IMR-90 (cell line): ENCODE measurements around the gene WDR81. TPM values are rescaled to one million over a fixed set of nuclear protein-coding genes. Genes with fewer than 3 reads are reported as not detected.

Experiments
- ATAC-seq: fragments of 200-7000 bp; cut with Tn5 transposase; 2 replicates; pipeline ENCODE4 v1.9.1; 2020; ENCODE audit warnings: low read depth, mild to moderate bottlenecking, moderate library complexity
- BruUV-seq: library from RNA; stranded (reverse); fragments of 400-500 nt; replicated peaks from 2 replicates; lab custom pipeline; 2021; lab: Mats Ljungman, UMichigan
- CTCF ChIA-PET: fragments of 300-600 bp; formaldehyde crosslinking; extraction: SDS; loops from one replicate; lab custom pipeline; 2021; ENCODE audit warnings: antibody characterized with exemption; lab: Yijun Ruan, JAX
- POLR2A ChIA-PET: fragments of 300-600 bp; sonication (Branson Sonifier 250); formaldehyde crosslinking; loops from one replicate; lab custom pipeline; 2022; ENCODE audit warnings: antibody characterized with exemption; ENCODE audit not compliant: unreplicated experiment; lab: Charles Lee
- DNase-seq: peaks from one replicate; pipeline ENCODE4 v3.0.0; 2013
- H2AFZ ChIP-seq: replicated peaks from 2 replicates; pipeline ENCODE3; 2013; ENCODE audit warnings: low read length, mild to moderate bottlenecking; ENCODE audit not compliant: poor library complexity
- H2AK5ac ChIP-seq: 2 replicates; pipeline ENCODE4 v1.6.1; 2013; ENCODE audit warnings: low read depth, low read length, inconsistent platforms
- H2AK9ac ChIP-seq: replicated peaks from 2 replicates; pipeline ENCODE3; 2013; ENCODE audit warnings: mild to moderate bottlenecking, low read depth, low read length, moderate library complexity; ENCODE audit not compliant: poor library complexity
- H2BK120ac ChIP-seq: 2 replicates; pipeline ENCODE4 v1.6.1; 2013; ENCODE audit warnings: low read depth, low read length, inconsistent platforms
- H2BK15ac ChIP-seq: 3 replicates; pipeline ENCODE4 v1.6.1; 2013; ENCODE audit warnings: low read depth, low read length, inconsistent platforms
- H2BK20ac ChIP-seq: 2 replicates; pipeline ENCODE4 v1.6.1; 2013; ENCODE audit warnings: low read depth, mild to moderate bottlenecking, inconsistent platforms, low read length, moderate library complexity
- H2BK5ac ChIP-seq: 2 replicates; pipeline ENCODE4 v1.6.1; 2013; ENCODE audit warnings: mild to moderate bottlenecking, low read depth, low read length, inconsistent platforms; ENCODE audit not compliant: poor library complexity, severe bottlenecking
- H3K14ac ChIP-seq: replicated peaks from 2 replicates; pipeline ENCODE4 v1.6.1; 2013; ENCODE audit warnings: low read depth, low read length, inconsistent platforms
- H3K18ac ChIP-seq: 2 replicates; pipeline ENCODE4 v1.6.1; 2013; ENCODE audit warnings: low read depth, low read length, control low read depth
- H3K23ac ChIP-seq: 2 replicates; pipeline ENCODE4 v1.6.1; 2013; ENCODE audit warnings: low read depth, low read length, inconsistent platforms
- H3K27ac ChIP-seq: 2 replicates; pipeline ENCODE4 v1.5.1; 2013; ENCODE audit warnings: mild to moderate bottlenecking, control low read depth, low read length; ENCODE audit not compliant: insufficient read depth
- H3K27me3 ChIP-seq: 2 replicates; pipeline ENCODE4 v1.6.1; 2013; ENCODE audit warnings: low read length; ENCODE audit not compliant: control insufficient read depth, insufficient read depth
- H3K36me3 ChIP-seq: 2 replicates; pipeline ENCODE4 v1.6.1; 2013; ENCODE audit warnings: low read length, mixed read lengths; ENCODE audit not compliant: control insufficient read depth, insufficient read depth
- H3K4ac ChIP-seq: 2 replicates; pipeline ENCODE4 v1.6.1; 2013; ENCODE audit warnings: low read depth, low read length, inconsistent platforms
- H3K4me1 ChIP-seq: 2 replicates; pipeline ENCODE4 v1.6.1; 2013; ENCODE audit warnings: low read length, mixed read lengths; ENCODE audit not compliant: control insufficient read depth, insufficient read depth
- H3K4me2 ChIP-seq: 2 replicates; pipeline ENCODE4 v1.6.1; 2013; ENCODE audit warnings: low read depth, mild to moderate bottlenecking, control low read depth, low read length, moderate library complexity
- H3K4me3 ChIP-seq: 2 replicates; pipeline ENCODE4 v1.5.1; 2013; ENCODE audit warnings: low read depth, mild to moderate bottlenecking, control low read depth, low read length, moderate library complexity; ENCODE audit not compliant: insufficient read depth
- H3K56ac ChIP-seq: 2 replicates; pipeline ENCODE4 v1.6.1; 2013; ENCODE audit warnings: low read length, inconsistent platforms; ENCODE audit not compliant: insufficient read depth; ENCODE audit errors: extremely low read depth
- H3K79me1 ChIP-seq, 2 experiments: 2 replicates each; pipeline ENCODE4 v1.6.1; 2013; ENCODE audit warnings: low read length in 2 of 2, inconsistent platforms in 1 of 2, low read depth in 1 of 2
- H3K9ac ChIP-seq: 2 replicates; pipeline ENCODE4 v1.6.1; 2013; ENCODE audit warnings: low read depth, low read length, control low read depth
- H3K9me1 ChIP-seq: 2 replicates; pipeline ENCODE4 v1.6.1; 2013; ENCODE audit warnings: low read length, inconsistent platforms; ENCODE audit not compliant: insufficient read depth
- H3K9me3 ChIP-seq: 2 replicates; pipeline ENCODE4 v1.6.1; 2013; ENCODE audit warnings: low read length; ENCODE audit not compliant: control insufficient read depth, insufficient read depth
- H4K20me1 ChIP-seq: 2 replicates; pipeline ENCODE4 v1.6.1; 2013; ENCODE audit warnings: low read length, inconsistent platforms; ENCODE audit not compliant: insufficient read depth
- H4K5ac ChIP-seq: 2 replicates; pipeline ENCODE4 v1.6.1; 2013; ENCODE audit warnings: mild to moderate bottlenecking, low read depth, low read length, control low read depth
- H4K8ac ChIP-seq, 2 experiments: 2 replicates each; pipeline ENCODE4 v1.6.1; 2013; ENCODE audit warnings: low read depth in 2 of 2, low read length in 2 of 2, control low read depth in 1 of 2, inconsistent platforms in 1 of 2
- H4K91ac ChIP-seq: 2 replicates; pipeline ENCODE4 v1.6.1; 2013; ENCODE audit warnings: low read depth, low read length, inconsistent platforms; ENCODE audit not compliant: insufficient read depth
- BHLHE40 ChIP-seq: fragments of 150-350 bp; IDR thresholded peaks from 2 replicates; pipeline ENCODE4 v1.6.1; 2016; ENCODE audit warnings: mild to moderate bottlenecking, low read depth, low read length
- CEBPB ChIP-seq: IDR thresholded peaks from 2 replicates; pipeline ENCODE4 v1.6.1; 2012; ENCODE audit warnings: low read depth, low read length, improper control_type of control experiment
- CHD1 ChIP-seq: IDR thresholded peaks from 2 replicates; pipeline ENCODE4 v1.6.1; 2012; ENCODE audit warnings: low read depth, low read length, improper control_type of control experiment
- CTCF ChIP-seq: conservative IDR thresholded peaks from 2 replicates; pipeline ENCODE4 v1.5.1; 2012; ENCODE audit warnings: mild to moderate bottlenecking, low read depth, low read length, improper control_type of control experiment
- ELK1 ChIP-seq: fragments of 150-350 bp; IDR thresholded peaks from 2 replicates; pipeline ENCODE4 v1.6.1; 2016; ENCODE audit warnings: low read depth, mild to moderate bottlenecking, low read length, moderate library complexity, borderline replicate concordance
- FOS ChIP-seq: fragments of 150-350 bp; IDR thresholded peaks from 2 replicates; pipeline ENCODE4 v1.6.1; 2016; ENCODE audit warnings: low read depth, low read length
- MXI1 ChIP-seq: IDR thresholded peaks from 2 replicates; pipeline ENCODE4 v1.6.1; 2012; ENCODE audit warnings: low read depth, mild to moderate bottlenecking, low read length, moderate library complexity, borderline replicate concordance
- NFE2L2 ChIP-seq: fragments of 150-350 bp; IDR thresholded peaks from 2 replicates; pipeline ENCODE4 v1.6.1; 2016; ENCODE audit warnings: low read depth, mild to moderate bottlenecking, low read length
- POLR2A ChIP-seq: IDR thresholded peaks from 2 replicates; pipeline ENCODE4 v1.6.1; 2012; ENCODE audit warnings: mild to moderate bottlenecking, low read depth, low read length
- RAD21 ChIP-seq: IDR thresholded peaks from 2 replicates; pipeline ENCODE4 v1.6.1; 2012; ENCODE audit warnings: low read length, improper control_type of control experiment
- RFX5 ChIP-seq: IDR thresholded peaks from 2 replicates; pipeline ENCODE4 v1.8.0; 2012; ENCODE audit warnings: low read depth, mild to moderate bottlenecking, low read length, moderate library complexity
- SMC3 ChIP-seq: fragments of 150-350 bp; IDR thresholded peaks from 2 replicates; pipeline ENCODE4 v1.6.1; 2016; ENCODE audit warnings: low read depth, mild to moderate bottlenecking, antibody characterized with exemption, low read length, moderate library complexity
- USF2 ChIP-seq: fragments of 150-350 bp; IDR thresholded peaks from 2 replicates; pipeline ENCODE4 v1.6.1; 2017; ENCODE audit warnings: mild to moderate bottlenecking, antibody characterized with exemption, low read length, low read depth
- WGBS, 2 experiments: methylation state at CpG; one replicate each; pipeline versions ENCODE4 v1.1.5 to v1.1.7; 2013; ENCODE audit warnings: missing lambda C conversion rate in 2 of 2; ENCODE audit not compliant: insufficient read length in 1 of 2; ENCODE audit errors: extremely low coverage in 2 of 2; 5-methylcytosine and 5-hydroxymethylcytosine counted together
- dilution Hi-C: fragments of 300-500 bp; cut with HindIII; formaldehyde crosslinking; loops from one replicate; pipeline ENCODE4 v1.14.3; 2018; ENCODE audit warnings: low sequenced_read_pairs; ENCODE audit not compliant: unreplicated experiment
- in situ Hi-C: fragments of 300-500 bp; cut with MboI; formaldehyde crosslinking; loops from 3 replicates; pipeline ENCODE4 v1.14.3; 2019; ENCODE audit warnings: low sequenced_read_pairs, inconsistent platforms, mixed read lengths
- intact Hi-C: fragments of 100-400 bp; cut with micrococcal nuclease; formaldehyde crosslinking; loops from 2 replicates; pipeline ENCODE4 v1.10.0; 2022
- polyA plus RNA-seq, 3 experiments: library from polyadenylated mRNA; depleted of rRNA; stranded (reverse); fragments of >200 nt; gene quantifications; 2 replicates each; pipeline ENCODE4 v1.2.3, GENCODE V29; 2012; ENCODE audit warnings: low replicate concordance in 1 of 3
- total RNA-seq: library from RNA; depleted of rRNA; stranded (reverse); fragments of >200 nt; gene quantifications from 2 replicates; pipeline ENCODE4 v1.2.3, GENCODE V29; 2012

The WDR81 gene
- total and polyA plus RNA-seq, 2 of the 4 experiments (the other 2 are of a cell fraction), result 3.0 to 8.4 TPM

GRCh38 chr17:1755252-1755826, 30.8 kb downstream of the WDR81 start:
- CTCF ChIA-PET, result interaction anchor here (0.6 kb wide), 1 partner anchor 469 kb away, joined by 5 read pairs; no protein-coding TSS in a partner anchor

More at GRCh38 chr17:1755252-1755826, 30.8 kb downstream of the WDR81 start:
- Histone ChIP-seq H3K14ac (no peak overlapping the region), H3K9ac (no peak overlapping the region), H3K4me3 (no peak overlapping the region), H2BK20ac (no peak overlapping the region), H4K20me1 (no peaks in the 10 kb centered on the region), H3K79me1 (no peaks in the 10 kb centered on the region), H2AFZ (peak overlapping the region; percentile 18), H2BK5ac (no peak overlapping the region), H3K9me1 (no peaks in the 10 kb centered on the region), H3K27me3 (peaks cover 2% of the 10 kb centered on the region; the same call in 1 of the 2 replicates), H4K5ac (no peak overlapping the region), H4K8ac (no peak overlapping the region), H2AK9ac (no peak overlapping the region), H3K27ac (no peak overlapping the region), H2BK15ac (no peak overlapping the region), H3K4ac (no peak overlapping the region), H2BK120ac (no peak overlapping the region), H4K91ac (no peak overlapping the region), H2AK5ac (no peak overlapping the region), H3K4me2 (no peak overlapping the region), H3K56ac (no peak overlapping the region), H3K9me3 (no peaks in the 10 kb centered on the region), H3K4me1 (no peaks in the 10 kb centered on the region), H3K18ac (no peak overlapping the region), H3K23ac (no peak overlapping the region), H3K36me3 (no peaks in the 10 kb centered on the region)
- no peak for DNase-seq
- intact Hi-C loops, result no loop called here
- in situ Hi-C loops, result no loop called here
- ATAC-seq, result no peak
- dilution Hi-C loops, result no loop called here
- WGBS, 2 experiments, result 86% methylated on average over 8 of the region's 20 CpGs; no CpG with 5 or more reads in 1 of the 2 experiments
- TF ChIP-seq USF2 (no peak), RFX5 (no peak), NFE2L2 (no peak), CEBPB (no peak), MXI1 (no peak), ELK1 (no peak), POLR2A (no peak), RAD21 (no peak), CTCF (no peak), BHLHE40 (no peak), FOS (no peak), CHD1 (no peak), SMC3 (no peak)
- no TSS peak for BruUV-seq
- POLR2A ChIA-PET, result interaction anchor here (0.6 kb wide), 1 partner anchor 47 kb away, joined by 3 read pairs; no protein-coding TSS in a partner anchor
